SU-DHL-6 (cell line): ENCODE measurements around the gene MPRIP.

Experiments used
- H2AFZ ChIP-seq: fragments of 200-600 bp; sonication (generic); 2 replicates; pipeline ENCODE4 v1.6.1; 2014; ENCODE audit warnings: low read depth, mild to moderate bottlenecking, moderate library complexity, mixed read lengths, antibody characterized with exemption, low read length; ENCODE audit not compliant: severe bottlenecking
- H3F3A ChIP-seq: fragments of 200-600 bp; shearing (Covaris generic); 2 replicates; pipeline ENCODE4 v1.6.0; 2016; ENCODE audit warnings: antibody characterized with exemption, mild to moderate bottlenecking; ENCODE audit not compliant: insufficient read depth
- H3K27ac ChIP-seq: fragments of 200-600 bp; sonication (generic); 2 replicates; pipeline ENCODE4 v1.5.1; 2016; ENCODE audit warnings: low read depth, mild to moderate bottlenecking, low read length, moderate library complexity, mixed read lengths
- H3K27me3 ChIP-seq: fragments of 200-600 bp; sonication (generic), shearing (Covaris generic); 2 replicates; pipeline ENCODE4 v1.6.0; 2014; ENCODE audit warnings: mild to moderate bottlenecking, low read length
- H3K36me3 ChIP-seq: fragments of 200-600 bp; sonication (generic); 2 replicates; pipeline ENCODE4 v1.6.1; 2014; ENCODE audit warnings: mild to moderate bottlenecking, low read length, mixed read lengths
- H3K4me2 ChIP-seq: fragments of 300-600, 200-600 bp; shearing (Covaris generic), sonication (generic); 2 replicates; pipeline ENCODE4 v1.6.0; 2014; ENCODE audit warnings: low read length, low read depth, mild to moderate bottlenecking; ENCODE audit not compliant: poor library complexity, severe bottlenecking
- H3K4me3 ChIP-seq: fragments of 200-600 bp; sonication (generic); 2 replicates; pipeline ENCODE4 v1.5.1; 2014; ENCODE audit warnings: antibody characterized with exemption, low read length, mild to moderate bottlenecking, mixed read lengths; ENCODE audit not compliant: insufficient read depth, poor library complexity, severe bottlenecking
- H3K79me2 ChIP-seq: fragments of 200-600 bp; sonication (generic); 2 replicates; pipeline ENCODE4 v1.6.1; 2014; ENCODE audit warnings: mild to moderate bottlenecking, low read length, moderate library complexity; ENCODE audit not compliant: insufficient read depth
- H3K9ac ChIP-seq: fragments of 200-600 bp; sonication (generic); 2 replicates; pipeline ENCODE4 v1.7.0; 2014; ENCODE audit warnings: mild to moderate bottlenecking, low read length
- H3K9me2 ChIP-seq: fragments of 200-600 bp; sonication (generic); replicated peaks from 2 replicates; pipeline ENCODE4 v1.6.1; 2014; ENCODE audit warnings: low read length; ENCODE audit not compliant: insufficient read depth
- H3K9me3 ChIP-seq: fragments of 200-600 bp; sonication (generic); 2 replicates; pipeline ENCODE4 v1.6.1; 2014; ENCODE audit warnings: low read length, mixed read lengths; ENCODE audit not compliant: insufficient read depth
- H4K20me1 ChIP-seq: fragments of 200-600 bp; sonication (generic); 2 replicates; pipeline ENCODE4 v1.6.1; 2014; ENCODE audit warnings: low read depth, mild to moderate bottlenecking, antibody characterized with exemption, low read length, moderate library complexity, mixed read lengths
- EZH2phosphoT487 ChIP-seq: fragments of 200-600 bp; sonication (generic), shearing (Covaris generic); conservative IDR thresholded peaks from 2 replicates; pipeline ENCODE4 v1.6.1; 2018; ENCODE audit warnings: mild to moderate bottlenecking, antibody characterized with exemption, low read length, moderate library complexity, mixed read lengths
- TF ChIP-seq, protein P1 (sequence below): fragments of 200-600 bp; sonication (generic); IDR thresholded peaks from one replicate; pipeline ENCODE4 v1.5.1; 2017; ENCODE audit warnings: antibody characterized with exemption, mild to moderate bottlenecking, low read length, moderate library complexity; ENCODE audit not compliant: insufficient read depth, poor library complexity, severe bottlenecking

MPRIP gene

DNA sequence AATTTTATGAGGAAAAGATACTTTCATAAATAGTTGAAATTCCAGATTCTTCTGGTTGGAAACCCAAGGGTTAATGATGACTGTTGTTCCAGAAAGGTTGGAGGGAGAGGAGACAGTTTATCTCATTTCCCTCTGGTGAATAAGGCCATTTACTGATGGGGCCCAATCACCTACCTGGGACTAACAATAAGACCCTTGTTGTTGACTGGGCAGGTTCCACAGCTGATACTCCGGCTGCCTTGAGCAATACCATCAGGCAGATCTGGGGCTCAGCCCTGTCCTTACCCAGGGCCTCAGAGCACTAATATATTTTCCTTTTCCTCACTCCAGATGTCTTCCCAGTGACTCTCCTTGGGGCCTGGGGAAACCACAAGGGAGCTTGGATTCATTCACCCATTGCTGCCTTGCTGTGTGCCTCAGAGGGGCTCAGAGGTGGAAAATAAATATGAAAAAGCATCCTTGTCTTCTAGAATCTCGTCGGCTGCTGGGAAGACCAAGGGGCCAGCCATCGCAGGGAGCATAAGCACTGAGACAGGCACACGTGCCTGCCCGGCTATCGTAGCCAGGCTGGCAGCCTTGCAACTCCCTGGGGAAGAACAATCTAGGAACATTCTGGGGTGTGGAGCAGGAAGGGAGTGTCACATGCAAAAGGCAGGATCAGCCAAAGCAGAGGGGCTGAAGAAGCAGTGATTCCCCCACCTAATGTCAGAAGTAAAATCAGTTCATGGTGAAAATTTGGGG lies 54.4 kb downstream of the MPRIP start:
- Histone ChIP-seq H4K20me1 (no peaks in the 10 kb centered on the region), H3F3A (no peaks in the 10 kb centered on the region), H2AFZ (no peak overlapping the region), H3K9me3 (no peaks in the 10 kb centered on the region), H3K9me2 (no peaks in the 10 kb centered on the region), H3K27ac (no peak overlapping the region), H3K27me3 (no peaks in the 10 kb centered on the region), H3K79me2 (no peaks in the 10 kb centered on the region), H3K4me3 (no peak overlapping the region), H3K9ac (no peak overlapping the region), H3K36me3 (no peaks in the 10 kb centered on the region), H3K4me2 (no peak overlapping the region)
- no peak for TF ChIP-seq EZH2phosphoT487
- TF ChIP-seq, protein P1, sequence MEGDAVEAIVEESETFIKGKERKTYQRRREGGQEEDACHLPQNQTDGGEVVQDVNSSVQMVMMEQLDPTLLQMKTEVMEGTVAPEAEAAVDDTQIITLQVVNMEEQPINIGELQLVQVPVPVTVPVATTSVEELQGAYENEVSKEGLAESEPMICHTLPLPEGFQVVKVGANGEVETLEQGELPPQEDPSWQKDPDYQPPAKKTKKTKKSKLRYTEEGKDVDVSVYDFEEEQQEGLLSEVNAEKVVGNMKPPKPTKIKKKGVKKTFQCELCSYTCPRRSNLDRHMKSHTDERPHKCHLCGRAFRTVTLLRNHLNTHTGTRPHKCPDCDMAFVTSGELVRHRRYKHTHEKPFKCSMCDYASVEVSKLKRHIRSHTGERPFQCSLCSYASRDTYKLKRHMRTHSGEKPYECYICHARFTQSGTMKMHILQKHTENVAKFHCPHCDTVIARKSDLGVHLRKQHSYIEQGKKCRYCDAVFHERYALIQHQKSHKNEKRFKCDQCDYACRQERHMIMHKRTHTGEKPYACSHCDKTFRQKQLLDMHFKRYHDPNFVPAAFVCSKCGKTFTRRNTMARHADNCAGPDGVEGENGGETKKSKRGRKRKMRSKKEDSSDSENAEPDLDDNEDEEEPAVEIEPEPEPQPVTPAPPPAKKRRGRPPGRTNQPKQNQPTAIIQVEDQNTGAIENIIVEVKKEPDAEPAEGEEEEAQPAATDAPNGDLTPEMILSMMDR: no peak

DNA sequence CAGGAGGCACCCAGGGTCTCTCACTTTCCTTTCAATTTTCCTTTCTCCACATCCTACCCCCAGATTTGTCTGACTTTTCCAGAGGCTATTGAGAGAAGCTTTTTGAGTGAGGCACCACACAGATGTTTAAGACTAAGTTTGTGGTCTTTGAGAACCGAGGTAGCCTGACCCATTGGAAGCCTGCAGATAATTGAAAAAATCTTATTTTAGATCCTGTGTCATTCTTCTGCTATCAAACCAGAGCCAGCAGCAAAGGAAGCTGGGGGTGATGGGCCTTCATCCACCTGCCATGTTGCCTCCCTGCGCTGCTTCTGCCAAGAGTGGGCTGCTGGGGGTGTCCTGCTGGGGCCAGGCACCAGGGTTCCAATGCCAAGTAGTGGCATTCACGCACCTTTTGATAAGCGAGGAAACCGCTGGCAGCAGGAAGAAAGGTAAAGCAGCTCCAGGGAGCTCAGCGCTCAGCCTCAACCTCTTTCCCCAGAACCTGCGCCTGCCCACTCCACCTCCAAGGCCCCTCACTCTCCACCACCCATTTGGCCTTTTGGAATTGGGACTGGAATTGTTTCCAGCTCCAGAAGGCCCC lies 55.6 kb downstream of the MPRIP start:
- H2AFZ ChIP-seq: no peak overlapping the region
- TF ChIP-seq EZH2phosphoT487: no peak
- TF ChIP-seq, protein P1: no peak
- H3K27me3 ChIP-seq: no peaks in the 10 kb centered on the region
- H3K36me3 ChIP-seq: no peaks in the 10 kb centered on the region
- H3K4me3 ChIP-seq: no peak overlapping the region
- H3K9me3 ChIP-seq: no peaks in the 10 kb centered on the region
- H3K4me2 ChIP-seq: no peak overlapping the region
- H3K27ac ChIP-seq: no peak overlapping the region
- no peaks in the 10 kb centered on the region for H3F3A ChIP-seq
- no peaks in the 10 kb centered on the region for H4K20me1 ChIP-seq
- H3K9me2 ChIP-seq: no peaks in the 10 kb centered on the region
- no peak overlapping the region for H3K9ac ChIP-seq
- H3K79me2 ChIP-seq: no peaks in the 10 kb centered on the region

DNA sequence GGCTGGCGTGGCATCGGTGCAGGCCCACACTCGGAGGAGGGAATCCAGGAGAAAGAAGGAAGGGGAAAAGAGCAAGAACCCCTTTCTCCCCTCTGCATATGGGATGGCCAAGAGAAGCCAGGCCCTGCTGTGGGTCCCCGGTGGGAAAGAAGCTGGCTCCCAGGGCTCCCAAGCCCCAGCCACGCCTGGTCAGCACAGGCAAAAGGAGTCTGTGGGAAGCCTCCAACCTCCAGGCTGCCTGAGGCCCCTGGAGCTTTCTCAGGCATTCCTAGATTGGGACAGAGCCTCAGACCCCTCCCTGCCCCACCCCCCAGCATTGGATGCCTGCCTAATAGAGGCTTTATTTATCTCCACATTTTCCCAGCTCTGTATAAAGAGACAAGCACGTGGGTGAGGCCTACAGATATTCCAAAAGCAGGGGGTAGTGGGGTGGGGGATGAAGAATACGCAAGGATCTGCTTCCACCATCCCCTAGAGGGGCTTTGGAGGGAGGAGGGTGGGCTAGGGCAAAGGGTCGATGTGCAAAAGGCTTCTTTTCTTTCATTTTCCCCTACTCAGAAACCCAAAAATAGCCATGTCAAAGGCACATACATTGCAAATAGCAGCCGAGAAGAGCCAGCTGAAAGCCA lies 56.4 kb downstream of the MPRIP start:
- Histone ChIP-seq H3K9me3 (no peaks in the 10 kb centered on the region), H3F3A (no peaks in the 10 kb centered on the region), H3K79me2 (no peaks in the 10 kb centered on the region), H3K9ac (no peak overlapping the region), H3K4me3 (no peak overlapping the region), H3K9me2 (no peaks in the 10 kb centered on the region), H3K36me3 (no peaks in the 10 kb centered on the region), H3K27ac (no peak overlapping the region), H2AFZ (no peak overlapping the region), H4K20me1 (no peaks in the 10 kb centered on the region), H3K4me2 (no peak overlapping the region), H3K27me3 (no peaks in the 10 kb centered on the region)
- TF ChIP-seq, protein P1: no peak
- TF ChIP-seq EZH2phosphoT487: no peak
